Skin of body (tissue), 2 donors: ENCODE data around the gene TAMALIN. TPM values are rescaled to one million over a fixed set of nuclear protein-coding genes. Genes with fewer than 3 reads are reported as not detected.
"Not testable (repeated sequence)": the region's sequence is repeated elsewhere in the genome, so short reads cannot be mapped to it uniquely, and the experiment has no call there.

ENCODE experiments used
- DNase-seq: peaks from one replicate; lab custom pipeline; 2025; lab: John Stamatoyannopoulos, UW
- total RNA-seq: library from RNA; depleted of rRNA; stranded (reverse); fragments of >200 nt; gene quantifications from one replicate; pipeline ENCODE4 v1.2.3, GENCODE V29; 2014

Gene TAMALIN
- total RNA-seq: 17.0 TPM

DNA sequence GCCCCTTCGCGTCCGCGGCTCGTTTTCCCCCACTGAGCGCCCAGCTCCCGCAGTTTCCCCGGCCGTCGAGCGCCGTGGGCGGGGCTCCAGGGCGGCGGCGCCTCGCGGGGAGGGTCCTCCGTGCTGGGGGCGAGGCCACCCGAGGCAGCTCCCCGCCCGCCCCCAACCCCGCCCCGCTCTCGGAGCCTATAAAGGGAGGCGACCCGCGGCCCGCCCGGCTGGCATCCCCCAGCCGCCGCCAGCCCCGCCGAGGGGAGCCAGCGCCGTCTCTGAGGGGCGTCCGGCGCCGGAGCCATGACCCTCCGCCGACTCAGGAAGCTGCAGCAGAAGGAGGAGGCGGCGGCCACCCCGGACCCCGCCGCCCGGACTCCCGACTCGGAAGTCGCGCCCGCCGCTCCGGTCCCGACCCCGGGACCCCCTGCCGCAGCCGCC is at the start of gene TAMALIN:
TAMALIN (plus strand) TSS at position 221 of the 432 bp plus-strand sequence; CDS start at position 295, 74 bp downstream.
- DNase-seq: peak; percentile 62

DNA sequence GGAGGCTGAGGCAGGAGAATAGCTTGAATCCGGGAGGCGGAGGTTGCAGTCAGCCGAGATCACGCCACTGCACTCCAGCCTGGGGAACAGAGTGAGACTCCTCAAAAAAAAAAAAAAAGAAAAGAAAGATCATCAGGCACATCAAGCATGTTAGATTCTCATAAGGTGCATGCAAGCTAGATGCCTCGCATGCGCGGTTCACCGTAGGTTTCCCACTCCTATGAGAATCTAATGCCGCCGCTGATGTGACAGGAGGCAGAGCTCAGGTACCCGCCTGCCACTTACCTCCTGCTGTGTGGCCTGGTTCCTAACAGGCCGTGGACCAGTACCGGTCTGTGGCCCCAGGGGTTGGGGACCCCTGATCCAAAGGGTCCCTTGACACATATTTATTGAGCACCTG is 48.2 kb upstream of the TAMALIN start:
- no peak for DNase-seq

DNA sequence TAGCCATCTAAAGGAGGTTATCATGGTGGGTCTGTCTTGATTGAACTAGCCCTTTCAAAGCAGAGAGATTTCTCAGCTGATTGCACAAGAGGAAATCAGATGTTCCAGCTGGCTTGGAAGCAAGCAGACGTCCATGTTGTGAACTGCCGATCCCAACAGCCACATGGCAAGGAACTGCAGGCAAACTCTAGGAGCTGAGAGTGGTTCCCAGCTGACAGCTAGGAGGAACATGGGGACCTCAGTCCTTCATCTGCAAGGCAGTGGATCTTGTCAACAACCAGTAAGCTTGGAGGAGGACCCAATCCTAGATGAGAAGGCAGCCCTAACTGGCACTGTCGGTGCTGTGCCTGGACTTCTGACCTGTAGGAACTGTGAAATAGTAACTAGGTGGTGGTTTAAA is 47.5 kb upstream of the TAMALIN start:
- peak; percentile 17 for DNase-seq

DNA sequence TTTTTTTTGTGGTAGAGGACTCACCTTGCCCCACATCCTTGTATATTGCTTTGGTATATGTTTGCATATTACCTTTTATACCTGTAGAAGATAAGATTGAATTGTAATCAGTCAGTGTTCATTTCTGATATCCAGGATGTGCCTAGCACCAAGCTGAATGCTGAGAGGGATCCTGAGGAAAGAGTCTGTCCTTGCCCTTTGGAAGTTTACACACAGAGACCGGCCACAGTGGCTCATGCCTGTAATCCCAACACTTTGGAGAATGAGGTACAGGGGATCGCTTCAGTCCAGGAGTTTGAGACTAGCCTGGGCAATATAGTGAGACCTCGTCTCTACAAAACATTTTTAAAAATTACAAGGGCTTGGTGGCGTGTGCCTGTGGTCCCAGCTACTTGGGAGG is 46.8 kb upstream of the TAMALIN start:
- no peak for DNase-seq

DNA sequence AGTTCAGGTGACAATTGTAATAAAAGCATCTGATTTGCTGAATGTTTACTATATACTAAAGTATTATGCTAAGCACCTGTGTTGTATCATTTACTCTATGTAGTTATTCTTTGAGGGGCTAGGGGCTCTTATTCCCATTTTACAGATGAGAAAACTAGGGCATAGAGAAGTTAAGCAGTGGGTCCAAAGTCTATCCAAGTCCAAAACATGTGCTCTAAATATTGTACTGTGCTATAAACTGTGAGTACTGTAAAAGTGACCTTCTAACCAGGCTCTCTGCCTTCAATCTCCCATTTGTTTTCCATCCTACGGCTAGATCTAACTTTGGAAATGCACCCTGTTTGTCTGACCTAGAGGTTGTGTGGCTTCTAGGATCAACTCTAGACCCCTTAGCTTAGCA is 46.3 kb upstream of the TAMALIN start:
- no peak for DNase-seq

DNA sequence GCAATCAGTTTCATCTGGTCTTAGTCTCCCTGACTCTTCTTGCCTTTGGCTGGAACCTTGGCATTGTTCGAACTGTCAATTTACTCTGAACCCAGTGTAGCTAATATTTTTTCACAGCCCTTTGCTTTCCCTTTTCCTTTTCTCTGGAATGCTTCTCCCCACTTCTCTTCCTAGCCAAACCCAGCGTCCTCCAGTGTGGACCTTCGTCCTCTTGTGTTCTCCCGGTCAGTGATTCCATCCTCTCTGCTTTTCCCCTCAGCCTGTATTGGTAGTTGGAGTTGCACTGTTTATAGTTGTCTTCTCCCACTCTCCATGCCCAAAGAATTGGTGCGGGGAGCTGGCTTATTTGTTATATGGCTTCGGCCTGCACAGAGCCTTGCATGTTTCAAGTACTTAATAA is 45.9 kb upstream of the TAMALIN start:
- no peak for DNase-seq

DNA sequence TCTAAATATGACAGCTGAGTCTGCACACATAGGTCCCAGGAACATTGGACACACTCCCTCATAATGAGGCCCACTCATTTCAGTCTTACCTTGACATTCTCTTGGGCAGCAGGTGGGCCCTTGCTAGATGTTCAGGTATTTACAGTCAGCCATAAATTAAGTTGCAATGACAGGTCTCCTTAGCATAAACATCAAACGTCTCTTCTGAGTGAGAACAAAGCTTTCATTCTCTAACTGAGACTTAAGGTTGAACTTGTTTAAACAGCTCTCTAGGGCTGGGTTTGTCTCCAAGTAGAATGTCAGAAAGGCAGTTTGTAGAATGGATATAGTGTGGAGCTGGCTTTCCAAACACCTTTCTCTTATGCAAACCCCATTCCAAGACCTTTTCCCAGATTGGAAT is 44.9 kb upstream of the TAMALIN start:
- no peak for DNase-seq

DNA sequence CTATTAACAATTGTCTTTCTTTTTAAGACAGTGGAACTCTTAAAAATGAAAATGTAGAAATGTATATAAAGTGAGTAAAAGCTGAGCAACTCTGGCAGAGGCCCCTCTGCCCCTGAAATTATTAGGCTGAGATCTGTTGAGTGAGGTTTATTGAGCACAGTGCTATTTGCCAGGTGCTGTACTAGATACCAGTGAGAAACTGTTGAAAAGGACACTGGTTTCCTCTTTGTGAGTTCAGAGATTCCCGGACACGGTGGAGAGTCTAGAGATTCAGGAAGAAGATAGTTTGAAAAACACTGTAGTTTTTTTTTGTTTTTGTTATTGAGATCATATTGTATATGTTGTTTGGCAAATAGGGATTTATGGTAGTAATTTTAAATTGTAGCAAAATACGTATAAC is 44.0 kb upstream of the TAMALIN start:
- DNase-seq: no peak

DNA sequence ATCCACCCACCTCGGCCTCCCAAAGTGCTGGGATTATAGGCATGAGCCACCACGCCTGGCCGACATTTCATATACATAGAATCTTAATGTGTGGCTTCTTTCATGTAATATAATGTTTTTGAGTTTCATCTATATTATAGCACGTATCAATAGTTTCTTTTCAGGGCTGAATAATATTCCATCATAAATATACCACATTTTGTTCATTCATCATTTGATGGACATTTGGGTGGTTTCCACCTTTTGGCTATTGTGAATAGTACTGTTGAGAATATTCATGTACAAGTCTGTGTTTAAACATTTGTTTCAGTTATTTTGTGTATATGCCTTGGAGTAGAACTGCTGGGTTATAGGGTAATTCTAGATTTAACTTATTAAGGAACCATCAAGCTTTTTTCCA is 43.3 kb upstream of the TAMALIN start:
- no peak for DNase-seq

DNA sequence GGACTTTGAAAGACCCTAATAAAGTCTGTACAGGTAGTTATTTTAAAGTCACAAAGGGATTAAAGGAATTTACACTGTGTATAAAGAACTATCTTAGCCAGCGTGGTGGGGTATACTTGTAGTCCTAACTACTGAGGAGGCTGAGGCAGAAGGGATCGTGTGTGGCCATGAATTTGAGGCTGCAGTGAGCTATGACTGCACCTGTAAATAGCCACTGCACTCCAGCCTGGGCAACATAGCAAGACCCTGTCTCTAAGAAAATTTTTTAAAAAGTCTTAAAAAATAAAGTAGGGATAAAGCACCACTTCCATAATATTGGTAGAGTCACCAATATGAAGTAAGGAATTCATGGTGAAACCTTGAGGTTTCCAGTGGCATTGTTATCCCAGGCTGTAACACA is 37.1 kb upstream of the TAMALIN start:
- DNase-seq: no peak

DNA sequence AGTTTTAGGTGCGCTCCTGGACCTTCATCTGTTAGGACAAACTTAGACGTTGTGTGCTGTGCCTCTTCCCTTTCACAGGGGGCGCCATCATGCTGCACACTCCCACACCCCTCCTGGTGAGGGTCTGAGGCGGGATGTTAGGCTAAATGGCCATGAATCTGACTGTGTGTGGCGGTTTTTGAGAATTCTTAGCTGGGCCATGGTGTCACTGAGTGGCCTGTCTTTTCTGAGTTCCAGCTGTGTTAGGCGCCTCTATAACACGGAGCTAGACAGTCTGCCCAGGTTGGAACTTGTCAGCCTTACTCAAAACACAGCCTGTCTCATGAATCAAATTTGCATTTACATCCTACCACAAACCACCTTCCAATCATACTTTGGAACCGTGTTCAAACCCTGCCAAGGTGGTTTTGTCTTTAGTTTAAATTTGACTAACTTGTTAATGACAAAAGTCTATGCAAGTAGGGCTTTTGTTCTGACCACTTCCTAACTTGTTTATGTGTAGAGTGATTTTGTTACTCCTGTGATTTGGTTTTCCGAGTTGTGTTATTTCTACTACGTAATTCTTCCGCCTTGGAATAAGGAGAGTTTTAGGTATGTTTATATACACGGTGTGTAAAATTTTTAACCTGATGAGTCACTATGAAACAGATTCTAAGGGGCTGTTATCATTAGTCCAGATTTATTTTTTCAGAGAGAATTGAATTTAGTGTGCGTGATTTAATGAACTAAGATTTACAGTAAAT is 35.7 kb upstream of the TAMALIN start:
- DNase-seq: no peak

DNA sequence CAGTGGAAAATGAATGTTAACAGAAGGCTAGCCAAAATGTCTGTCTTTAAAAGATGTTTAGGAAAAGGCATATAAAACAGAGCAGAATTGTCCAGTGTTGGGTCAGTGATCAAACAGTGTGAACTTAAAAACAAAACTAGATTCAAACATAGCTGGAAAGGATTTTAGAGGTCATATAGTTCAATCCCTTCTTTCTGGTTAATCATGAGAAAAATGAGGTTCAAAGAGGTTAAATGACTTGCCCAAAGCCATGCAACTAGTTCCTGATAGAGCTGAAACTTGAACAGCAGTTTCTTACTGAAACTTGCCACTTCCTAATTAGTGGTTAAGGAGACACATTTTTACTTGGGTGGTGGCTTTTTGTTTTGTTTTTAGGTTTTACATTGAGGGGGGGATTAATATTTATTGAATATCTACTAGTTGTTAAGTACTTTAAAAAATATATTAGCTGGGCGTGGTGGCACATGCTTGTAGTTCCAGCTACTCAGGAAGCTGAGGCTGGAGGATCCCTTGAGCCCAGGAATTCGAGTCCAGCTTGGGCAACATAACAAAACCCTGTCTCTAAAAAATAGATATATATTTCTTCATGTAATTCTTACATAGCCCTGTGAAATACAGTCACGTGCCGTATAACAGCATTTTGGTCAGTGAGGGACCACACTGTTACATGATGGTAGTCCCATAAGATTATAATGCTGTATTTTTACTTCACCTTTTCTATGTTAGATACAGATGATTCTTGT is 34.9 kb upstream of the TAMALIN start:
- no peak for DNase-seq

DNA sequence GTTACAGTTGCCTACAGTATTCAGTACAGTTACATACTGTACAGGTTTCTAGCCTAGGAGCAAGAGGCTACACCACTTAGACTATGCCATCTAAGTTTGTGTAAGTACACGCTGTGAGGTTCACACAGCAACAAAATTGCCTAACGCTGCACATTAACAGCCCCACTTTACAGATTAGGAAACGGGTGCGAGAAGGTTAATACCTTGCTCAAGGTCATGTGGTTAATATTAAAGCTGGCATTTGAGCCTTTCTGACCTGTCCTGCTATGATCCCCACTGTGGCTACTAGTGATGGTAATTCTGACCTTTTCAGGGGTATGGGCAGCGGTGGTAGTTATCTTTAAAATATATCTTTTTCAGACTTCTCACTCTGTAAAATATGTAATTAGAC is 34.3 kb upstream of the TAMALIN start:
- DNase-seq: no peak

DNA sequence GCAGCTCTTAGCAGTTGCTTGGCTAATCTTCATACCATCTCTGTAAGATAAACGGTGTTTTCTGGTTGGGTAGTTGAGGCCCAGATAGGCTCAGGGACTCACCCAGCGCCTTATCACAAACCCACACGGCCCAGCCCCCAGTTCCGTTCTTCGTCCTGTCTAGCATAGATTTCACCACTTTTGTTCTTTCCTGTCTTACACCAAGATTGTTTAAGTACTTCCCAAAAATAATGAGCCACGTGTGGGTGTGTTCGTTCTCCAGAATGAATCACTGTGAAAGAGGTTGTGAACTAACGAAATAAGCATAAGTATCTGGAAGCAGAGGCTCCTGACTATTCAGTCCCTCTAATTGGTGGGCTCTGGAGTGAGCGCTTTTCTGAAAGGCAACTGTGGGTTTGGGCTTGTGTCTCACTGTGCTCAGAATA is 33.9 kb upstream of the TAMALIN start:
- no peak for DNase-seq

DNA sequence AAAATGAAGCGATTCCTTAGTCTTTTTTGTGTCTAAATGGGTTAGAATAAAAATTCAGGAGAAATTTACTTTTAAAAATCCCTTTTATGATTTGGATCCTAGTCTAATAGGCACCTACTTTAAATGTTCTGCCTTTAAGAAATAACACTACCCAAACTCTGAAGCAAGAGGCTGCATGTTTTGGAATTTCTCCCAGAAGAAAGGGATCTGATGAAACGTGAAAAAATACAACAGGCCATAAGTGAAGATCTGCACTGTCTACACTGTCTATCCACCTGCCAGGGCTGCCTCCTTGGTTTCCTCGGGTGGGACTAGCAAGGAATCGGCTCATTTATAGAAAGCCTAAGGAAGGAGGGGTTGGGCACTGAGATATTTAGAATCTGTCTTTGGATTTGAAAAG is 33.2 kb upstream of the TAMALIN start:
- no peak for DNase-seq

DNA sequence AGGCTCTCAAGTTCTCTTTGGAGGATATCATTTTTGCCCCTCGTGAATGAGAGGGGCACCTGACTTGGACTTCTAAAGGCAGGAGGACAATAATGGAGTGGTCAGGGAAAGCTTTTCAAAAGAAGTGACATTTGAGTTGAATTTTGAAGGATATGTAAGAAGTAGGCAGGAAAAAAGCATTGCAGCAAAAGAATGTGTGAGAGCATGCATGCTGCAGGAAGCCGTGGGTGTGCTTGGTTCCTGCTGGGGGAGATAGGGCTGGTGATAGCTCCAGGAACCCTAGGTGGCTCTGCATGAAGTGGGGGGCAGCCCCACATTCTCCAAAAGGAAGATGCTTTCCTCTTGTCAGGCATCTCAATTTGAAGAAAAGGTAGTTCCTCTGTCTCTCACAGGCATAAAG is 32.1 kb upstream of the TAMALIN start:
- DNase-seq: no peak

DNA sequence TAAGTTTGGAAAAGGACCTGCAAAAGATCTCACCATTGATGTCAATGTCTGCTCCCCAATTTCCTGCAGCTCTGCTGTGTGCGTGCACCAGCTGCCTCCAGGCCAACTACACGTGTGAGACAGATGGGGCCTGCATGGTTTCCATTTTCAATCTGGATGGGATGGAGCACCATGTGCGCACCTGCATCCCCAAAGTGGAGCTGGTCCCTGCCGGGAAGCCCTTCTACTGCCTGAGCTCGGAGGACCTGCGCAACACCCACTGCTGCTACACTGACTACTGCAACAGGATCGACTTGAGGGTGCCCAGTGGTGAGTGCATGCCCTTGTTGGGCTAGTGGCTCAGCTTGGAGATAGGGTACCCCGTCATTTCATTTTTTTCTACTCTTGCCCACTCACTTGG is 31.6 kb upstream of the TAMALIN start:
- no peak for DNase-seq

DNA sequence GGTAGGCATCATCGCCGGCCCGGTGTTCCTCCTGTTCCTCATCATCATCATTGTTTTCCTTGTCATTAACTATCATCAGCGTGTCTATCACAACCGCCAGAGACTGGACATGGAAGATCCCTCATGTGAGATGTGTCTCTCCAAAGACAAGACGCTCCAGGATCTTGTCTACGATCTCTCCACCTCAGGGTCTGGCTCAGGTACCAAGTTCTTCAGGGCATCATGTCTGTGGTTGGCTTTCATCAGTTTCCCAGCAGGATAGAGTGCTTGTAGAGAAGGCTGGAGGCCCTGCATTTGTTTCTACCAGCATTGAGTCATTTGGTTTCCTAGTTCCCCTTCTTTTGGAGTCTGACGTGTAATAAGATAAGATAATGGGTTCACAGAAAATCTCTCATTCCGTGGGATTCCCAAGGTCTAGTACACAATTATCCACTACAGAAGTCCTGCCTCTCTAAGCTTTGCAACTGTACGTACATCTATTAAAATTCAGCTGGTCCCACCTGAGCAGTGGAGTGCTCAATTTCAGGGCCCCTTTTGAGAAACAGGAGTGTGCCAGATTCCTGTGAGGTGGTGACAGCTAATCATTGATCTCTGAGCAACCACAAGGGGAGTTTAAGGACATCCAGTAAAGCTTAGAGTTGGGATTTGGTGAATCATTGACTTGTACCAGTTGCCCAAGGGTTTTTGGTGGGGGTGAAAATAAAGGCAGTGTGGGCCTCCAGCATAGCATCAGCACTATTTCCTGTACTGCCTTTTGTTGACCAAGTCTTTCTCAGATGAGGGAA is 30.2 kb upstream of the TAMALIN start:
- no peak for DNase-seq

DNA sequence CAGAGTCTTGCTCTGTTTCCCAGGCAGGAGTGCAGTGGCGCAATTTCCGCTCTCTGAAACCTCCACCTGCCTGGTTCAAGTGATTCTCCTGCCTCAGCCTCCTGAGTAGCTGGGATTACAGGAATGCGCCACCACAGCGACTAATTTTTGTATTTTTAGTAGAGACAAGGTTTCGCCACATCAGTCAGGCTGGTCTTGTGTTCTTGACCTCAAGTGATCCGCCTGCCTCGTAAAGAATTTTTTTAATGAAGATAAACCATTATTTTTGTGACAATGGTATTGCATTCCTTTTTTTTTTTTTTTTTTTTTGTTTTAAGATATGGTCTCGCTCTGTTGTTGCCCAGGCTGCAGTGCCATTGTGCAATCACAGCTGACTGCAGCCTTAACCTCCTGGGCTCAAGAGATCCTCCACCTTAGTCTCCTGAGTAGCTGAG is 29.4 kb upstream of the TAMALIN start:
- no peak for DNase-seq

DNA sequence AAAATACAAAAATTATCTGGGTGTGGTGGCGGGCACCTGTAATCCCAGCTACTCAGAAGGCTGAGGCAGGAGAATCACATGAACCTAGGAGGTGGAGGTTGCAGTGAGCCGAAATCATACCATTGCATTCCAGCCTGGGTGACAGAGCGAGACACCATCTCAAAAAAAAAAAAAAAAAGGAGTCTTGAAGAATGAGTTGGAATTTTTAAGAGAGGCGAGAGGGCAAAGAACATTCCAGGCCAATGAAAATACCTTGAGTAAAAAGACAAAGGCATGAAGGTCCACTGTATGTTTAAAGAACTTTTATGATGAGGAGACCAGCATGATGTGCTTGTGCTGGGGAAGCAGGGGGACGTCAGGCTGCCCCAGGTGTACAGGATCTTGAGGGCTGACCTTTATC is 27.4 kb upstream of the TAMALIN start:
- not testable (repeated sequence) for DNase-seq

DNA sequence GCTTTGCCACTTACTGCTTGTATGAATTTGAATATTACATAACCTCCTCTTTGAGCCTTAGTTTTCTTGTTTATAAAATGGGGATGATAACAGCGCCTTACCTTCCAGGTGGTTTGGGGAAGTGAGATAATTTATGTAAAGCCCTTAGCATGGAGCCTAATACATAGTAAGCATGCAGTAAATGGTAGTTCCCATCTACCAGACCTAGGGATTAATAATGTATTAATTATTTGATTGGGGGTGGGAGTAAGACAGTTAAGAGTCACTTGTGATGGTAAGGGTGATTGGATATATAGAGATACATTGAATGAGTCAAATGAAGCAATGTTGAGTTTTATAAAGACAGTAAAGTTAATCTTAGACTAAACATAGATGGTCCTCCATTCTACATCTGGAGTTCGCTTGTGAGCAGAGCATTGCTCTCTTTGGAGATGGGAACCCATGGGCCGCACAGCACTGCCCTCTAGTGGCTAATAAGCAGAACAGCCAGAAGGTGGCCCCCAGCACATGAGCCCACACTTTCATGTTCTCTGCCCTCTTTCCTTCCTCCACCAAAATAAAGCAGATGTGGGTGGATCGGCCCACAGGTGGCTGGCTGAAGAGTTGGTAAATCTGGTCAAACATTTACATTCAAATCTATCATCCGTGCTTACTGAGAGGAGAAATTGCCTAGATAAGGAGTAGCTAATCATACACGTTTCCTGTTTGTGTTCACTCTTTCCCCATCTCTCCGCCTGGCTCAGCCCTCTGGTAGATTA is 26.5 kb upstream of the TAMALIN start:
- peak; percentile 83 for DNase-seq

DNA sequence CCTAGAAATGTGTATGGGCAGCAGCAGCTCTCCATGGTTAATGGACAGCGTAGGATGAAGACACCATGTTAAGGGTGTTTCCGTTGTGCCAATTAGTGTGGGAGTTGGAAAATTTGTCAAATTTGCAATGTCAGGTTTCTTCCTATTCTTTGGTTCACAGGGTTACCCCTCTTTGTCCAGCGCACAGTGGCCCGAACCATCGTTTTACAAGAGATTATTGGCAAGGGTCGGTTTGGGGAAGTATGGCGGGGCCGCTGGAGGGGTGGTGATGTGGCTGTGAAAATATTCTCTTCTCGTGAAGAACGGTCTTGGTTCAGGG is 26.0 kb upstream of the TAMALIN start:
- DNase-seq: no peak
